Activated T-helper 2 cell treated with anti-CD3 and anti-CD28 coated beads, Interferon-gamma antibody, Interleukin-2, Interleukin-4, amounts not matched to agents 10 μg/mL and 5 μg/mL and 100 μg/mL, durations not matched to agents 14 hours and 24 hours and 36 hours (primary cell): ENCODE measurements around the gene F13B. TPM values are rescaled to one million over a fixed set of nuclear protein-coding genes. Genes with fewer than 3 reads are reported as not detected.
"Not testable (repeated sequence)": the region's sequence is repeated elsewhere in the genome, so short reads cannot be mapped to it uniquely, and the experiment has no call there.

ENCODE experiments used
- DNase-seq: peaks from one replicate; pipeline ENCODE4 v3.0.0; 2021; ENCODE audit warnings: low spot score
- H3K27ac Mint-ChIP-seq: one replicate; pipeline ENCODE4 v1.8.0; 2021; ENCODE audit warnings: mixed read lengths
- H3K27me3 Mint-ChIP-seq: one replicate; pipeline ENCODE4 v1.8.0; 2021; ENCODE audit warnings: low read depth, mixed read lengths
- H3K36me3 Mint-ChIP-seq: one replicate; pipeline ENCODE4 v1.8.0; 2021; ENCODE audit warnings: low read depth, mixed read lengths
- H3K4me1 Mint-ChIP-seq: one replicate; pipeline ENCODE4 v1.8.0; 2021; ENCODE audit warnings: low read depth, mixed read lengths
- H3K4me3 Mint-ChIP-seq: one replicate; pipeline ENCODE4 v1.8.0; 2021; ENCODE audit warnings: low read depth, mild to moderate bottlenecking, moderate library complexity, mixed read lengths
- H3K9me3 Mint-ChIP-seq: one replicate; pipeline ENCODE4 v1.8.0; 2021; ENCODE audit warnings: mixed read lengths
- intact Hi-C: fragments of 100-400 bp; cut with micrococcal nuclease; formaldehyde crosslinking; loops from one replicate; pipeline ENCODE4 v1.15.1; 2023
- total RNA-seq: library from RNA; stranded (reverse); gene quantifications from 2 replicates; pipeline ENCODE4 v1.2.3, GENCODE V29; 2022

F13B gene
- total RNA-seq, 1 donor from 2014 or later = not detected

- H3K36me3 Mint-ChIP-seq, H3K27me3 Mint-ChIP-seq, H3K9me3 Mint-ChIP-seq, H3K27ac Mint-ChIP-seq, intact Hi-C loops, H3K4me1 Mint-ChIP-seq, DNase-seq, H3K4me3 Mint-ChIP-seq: not testable (repeated sequence)
These were observed 75.0 kb downstream of the F13B start for GRCh38 chr1:196991919-196992651.

Other genes with a start within 250 kb of the F13B start
- not detected in 2 replicates for gene CFHR1, start 247.5 kb downstream of the F13B start, total RNA-seq
- gene CFHR4, start 179.2 kb downstream of the F13B start, total RNA-seq = not detected in 2 replicates
- gene CFHR2, start 123.5 kb downstream of the F13B start, total RNA-seq = not detected in 2 replicates
- gene CFHR5, start 89.7 kb downstream of the F13B start, total RNA-seq = not detected in 2 replicates
- 43.0 and 43.6 TPM in 2 replicates for gene ASPM, start 79.4 kb upstream of the F13B start, total RNA-seq
- gene ZBTB41, start 134.0 kb upstream of the F13B start, total RNA-seq = 5.1 and 5.4 TPM in 2 replicates
- not detected in 2 replicates for gene CRB1, start 201.0 kb upstream of the F13B start, total RNA-seq